HG03378 (cell line): Measurements from ENCODE around the gene CHTF18.
"Not testable (repeated sequence)": the region's sequence is repeated elsewhere in the genome, so short reads cannot be mapped to it uniquely, and the experiment has no call there.

Source experiments
- ATAC-seq: cut with Tn5 transposase; IDR thresholded peaks from one replicate; pipeline ENCODE4 v1.9.1; 2021; ENCODE audit warnings: mild to moderate bottlenecking, moderate library complexity; ENCODE audit not compliant: unreplicated experiment

Gene CHTF18

GRCh38 chr16:788399-789126, at the start of gene CHTF18:
Gene CHTF18 (plus strand): TSS chr16:788620. CDS start chr16:788685, 65 bp downstream.
- peak; percentile 44 for ATAC-seq

- no peak for ATAC-seq
Measured at GRCh38 chr16:739560-740458, 48.6 kb upstream of the CHTF18 start.

- peak; percentile 17 for ATAC-seq
Measured at GRCh38 chr16:740459-740763, 48.0 kb upstream of the CHTF18 start.

GRCh38 chr16:740764-741505, 47.5 kb upstream of the CHTF18 start, which contains the start of gene CIAO3:
Gene CIAO3 (minus strand): TSS chr16:740997. CDS start chr16:740985, 12 bp downstream.
- peak; percentile 56 for ATAC-seq

GRCh38 chr16:741986-742629, 46.3 kb upstream of the CHTF18 start:
- ATAC-seq = no peak

GRCh38 chr16:742894-743293, 45.5 kb upstream of the CHTF18 start:
- not testable (repeated sequence) for ATAC-seq

GRCh38 chr16:743794-744500, 44.5 kb upstream of the CHTF18 start:
- ATAC-seq = no peak

- ATAC-seq = no peak
Measured at GRCh38 chr16:745739-746138, 42.7 kb upstream of the CHTF18 start.

- ATAC-seq = no peak
Measured at GRCh38 chr16:746637-747036, 41.8 kb upstream of the CHTF18 start.

- ATAC-seq = no peak
Measured at GRCh38 chr16:747978-748746, 40.3 kb upstream of the CHTF18 start.

GRCh38 chr16:749010-749409, 39.4 kb upstream of the CHTF18 start:
- ATAC-seq = no peak

- no peak for ATAC-seq
Measured at GRCh38 chr16:750485-750884, 37.9 kb upstream of the CHTF18 start.

- ATAC-seq = no peak
Measured at GRCh38 chr16:751152-752006, 37.0 kb upstream of the CHTF18 start.

- ATAC-seq = no peak
Measured at GRCh38 chr16:752007-752312, 36.5 kb upstream of the CHTF18 start.

- ATAC-seq = not testable (repeated sequence)
Measured at GRCh38 chr16:754121-754607, 34.3 kb upstream of the CHTF18 start.

GRCh38 chr16:754656-755055, 33.8 kb upstream of the CHTF18 start:
- no peak for ATAC-seq

- no peak for ATAC-seq
Measured at GRCh38 chr16:756428-756827, 32.0 kb upstream of the CHTF18 start.

GRCh38 chr16:759110-759910, 29.1 kb upstream of the CHTF18 start:
- no peak for ATAC-seq
